Activated CD4-positive, alpha-beta T cell treated with anti-CD3 and anti-CD28 coated beads for 4 hours (primary cell): ENCODE measurements around the gene GSC2.

Experiments used
- DNase-seq, 2 donors: peaks; one replicate each; pipeline ENCODE4 v3.0.0-alpha.2; 2020

GSC2 gene

GRCh38 chr22:19132693-19133400 is 17.2 kb downstream of the GSC2 start:
- no peak for DNase-seq

DNA sequence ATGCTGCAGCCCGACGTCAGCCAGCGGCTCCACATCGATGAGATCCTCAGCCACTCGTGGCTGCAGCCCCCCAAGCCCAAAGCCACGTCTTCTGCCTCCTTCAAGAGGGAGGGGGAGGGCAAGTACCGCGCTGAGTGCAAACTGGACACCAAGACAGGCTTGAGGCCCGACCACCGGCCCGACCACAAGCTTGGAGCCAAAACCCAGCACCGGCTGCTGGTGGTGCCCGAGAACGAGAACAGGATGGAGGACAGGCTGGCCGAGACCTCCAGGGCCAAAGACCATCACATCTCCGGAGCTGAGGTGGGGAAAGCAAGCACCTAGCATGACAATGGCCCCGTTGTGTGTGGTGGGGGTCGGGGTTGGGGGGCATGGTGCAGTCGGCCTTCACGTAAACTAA is 17.9 kb downstream of the GSC2 start:
- no peak for DNase-seq

GRCh38 chr22:19131685-19132015 is 18.4 kb downstream of the GSC2 start:
- DNase-seq = no peak

GRCh38 chr22:19130959-19131684 is 19.0 kb downstream of the GSC2 start, which contains the start of gene TSSK2:
Gene TSSK2 (plus strand): TSS chr22:19131308. CDS start chr22:19131400, 92 bp downstream.
- DNase-seq = no peak

- no peak for DNase-seq
Observed at GRCh38 chr22:19129871-19130270, 20.2 kb downstream of the GSC2 start.

DNA sequence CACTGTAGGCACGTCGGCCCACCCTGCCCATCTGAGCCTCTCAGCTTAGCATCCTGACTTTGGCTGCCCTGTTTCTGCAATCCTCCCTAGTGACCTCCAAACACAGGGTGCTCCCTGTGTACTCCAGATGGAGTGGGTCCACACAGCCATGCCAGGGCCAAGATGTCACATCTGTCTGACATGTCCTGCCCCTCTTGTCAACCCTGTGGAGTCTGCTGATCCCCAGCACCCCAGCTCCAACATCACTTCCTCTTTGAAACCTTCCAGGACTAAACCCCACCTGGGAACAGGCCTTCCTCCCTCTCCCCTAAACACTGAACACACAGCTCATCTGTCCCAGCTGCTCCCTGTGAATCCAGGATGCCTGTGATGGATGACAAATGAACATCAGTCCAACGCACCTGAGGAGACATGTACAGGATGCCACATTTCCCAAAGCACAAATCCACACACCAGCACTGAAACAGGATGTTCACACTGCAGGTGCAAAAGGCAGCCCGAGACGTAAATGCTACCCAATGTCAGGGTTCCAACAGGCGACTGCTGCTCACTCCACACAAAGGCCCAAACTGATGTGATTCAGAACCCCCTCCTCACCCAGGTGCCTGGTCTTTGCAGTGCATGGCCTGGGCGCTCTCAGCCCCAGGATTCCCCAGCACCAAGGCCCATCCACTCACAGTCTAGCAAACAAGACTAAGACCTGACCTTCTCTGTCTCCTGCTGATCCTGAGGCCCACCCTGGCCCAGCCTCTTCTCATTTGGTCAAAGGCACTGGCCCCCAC is 21.0 kb downstream of the GSC2 start:
- DNase-seq = no peak

DNA sequence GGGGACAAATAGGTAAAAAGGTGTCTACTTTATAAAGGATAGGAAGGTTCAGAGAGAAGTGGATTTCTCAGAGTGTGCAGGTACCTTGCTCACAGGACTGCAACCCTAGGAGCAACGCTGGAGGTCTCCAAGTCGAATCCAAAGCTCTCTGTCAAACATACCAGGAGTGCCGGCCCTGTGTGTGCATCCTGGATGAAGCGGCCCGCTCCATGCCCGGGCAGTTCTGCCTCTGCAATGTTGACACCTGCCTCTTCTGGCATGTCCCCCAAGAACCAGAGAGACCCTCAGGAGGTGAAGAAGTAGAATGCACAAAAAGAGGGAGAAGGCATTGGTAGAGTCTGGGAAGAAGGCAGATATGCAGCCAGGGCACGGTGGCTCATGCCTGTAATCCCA is 22.1 kb downstream of the GSC2 start:
- no peak for DNase-seq

DNA sequence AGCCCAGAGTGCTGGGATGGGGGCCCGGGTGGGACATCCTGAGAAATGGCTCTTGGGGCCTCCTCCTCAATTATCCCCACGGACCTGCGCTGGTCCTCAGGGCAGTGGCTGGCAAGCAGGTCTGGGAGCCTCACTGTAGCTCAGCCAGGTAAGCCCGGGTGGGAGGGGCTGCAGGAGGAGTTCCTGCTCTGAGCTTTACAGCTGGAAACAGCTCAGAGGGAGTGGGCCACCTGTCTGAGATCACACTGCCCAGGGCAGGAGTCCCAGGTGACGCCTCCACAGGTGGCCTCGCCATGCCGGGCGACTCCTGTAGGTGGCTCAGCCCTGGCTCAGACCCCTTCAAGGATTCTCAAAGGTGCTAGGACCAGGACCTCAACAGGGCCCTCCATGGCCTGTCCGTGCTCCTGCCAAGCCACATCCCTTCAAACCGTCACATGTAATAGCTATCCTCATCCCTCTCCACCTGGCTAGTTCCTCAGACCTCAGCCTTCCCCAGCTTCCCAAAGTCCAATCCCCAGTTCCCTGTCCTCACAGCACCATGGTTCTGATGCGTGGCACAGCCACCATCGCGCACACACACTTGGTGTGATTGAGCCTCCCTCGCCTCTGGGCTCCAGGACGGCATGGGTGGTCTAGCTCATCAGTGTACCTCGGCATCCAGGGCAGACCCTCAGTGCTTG is 22.6 kb downstream of the GSC2 start:
- DNase-seq = no peak

GRCh38 chr22:19126309-19127273 is 23.5 kb downstream of the GSC2 start:
- no peak for DNase-seq

GRCh38 chr22:19125474-19126308 is 24.4 kb downstream of the GSC2 start:
- DNase-seq = no peak

GRCh38 chr22:19125011-19125410 is 25.1 kb downstream of the GSC2 start:
- DNase-seq = no peak

- no peak for DNase-seq
Observed at GRCh38 chr22:19124377-19124776, 25.7 kb downstream of the GSC2 start.

DNA sequence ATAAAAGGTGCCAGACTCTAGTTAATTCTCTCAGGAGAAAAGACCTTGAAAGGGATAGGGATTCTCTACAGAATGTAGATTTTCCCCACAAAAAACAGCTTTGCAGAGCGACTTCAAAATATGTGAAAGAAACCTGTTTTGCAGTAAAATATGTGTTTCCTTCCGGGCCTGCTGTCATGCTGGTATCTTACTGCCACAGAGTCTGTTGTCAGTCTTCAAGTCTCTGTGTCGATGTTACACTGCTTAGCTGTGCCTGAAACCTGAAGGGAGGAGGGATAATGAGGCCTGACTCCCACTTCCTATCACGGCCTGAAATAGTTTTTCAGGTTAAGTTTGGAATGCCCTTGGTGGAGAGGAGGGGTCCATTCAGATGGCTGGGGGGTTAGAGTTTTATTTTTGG is 26.2 kb downstream of the GSC2 start:
- no peak for DNase-seq

- no peak for DNase-seq
Observed at GRCh38 chr22:19122752-19123492, 27.2 kb downstream of the GSC2 start.

DNA sequence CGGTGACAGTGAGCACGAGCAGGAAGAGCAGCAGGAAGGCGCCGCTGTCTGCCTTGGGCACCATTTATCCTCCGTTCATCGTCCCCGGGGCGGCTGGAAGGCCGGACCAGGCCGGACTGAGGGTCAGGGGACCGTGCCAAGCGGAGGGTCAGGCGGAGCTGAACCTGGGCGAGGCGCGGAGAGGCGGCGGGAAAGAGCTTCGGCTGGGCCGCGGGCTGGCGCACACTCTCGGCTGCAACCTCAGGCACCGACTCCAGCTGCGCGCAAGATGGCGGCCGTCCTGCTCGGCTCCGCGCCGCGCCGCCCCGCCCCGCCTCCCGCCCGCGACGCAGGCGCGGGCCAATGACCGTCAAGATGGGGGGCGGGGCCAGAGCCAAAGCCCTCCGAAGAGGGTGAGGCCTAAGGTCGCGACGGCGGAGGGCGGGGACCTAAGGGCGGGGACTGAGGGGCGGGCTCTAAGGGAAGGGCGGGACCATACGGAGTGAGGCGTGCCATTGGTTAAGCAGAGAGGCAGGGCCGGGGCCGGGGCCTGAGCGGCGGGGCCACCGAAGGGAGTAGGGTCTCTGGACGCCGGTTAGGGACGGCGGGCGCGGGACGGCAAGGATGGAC is 27.8 kb downstream of the GSC2 start, which contains the start of gene DGCR2:
Gene DGCR2, minus strand, starts transcription at position 270 of the 609 bp plus-strand sequence. Its CDS starts 206 bp downstream, at position 64.
- peak; percentile 97 to 99 for DNase-seq

GRCh38 chr22:19121631-19122142 is 28.4 kb downstream of the GSC2 start:
- peak in 1 of 2 donors; percentile 41 for DNase-seq

DNA sequence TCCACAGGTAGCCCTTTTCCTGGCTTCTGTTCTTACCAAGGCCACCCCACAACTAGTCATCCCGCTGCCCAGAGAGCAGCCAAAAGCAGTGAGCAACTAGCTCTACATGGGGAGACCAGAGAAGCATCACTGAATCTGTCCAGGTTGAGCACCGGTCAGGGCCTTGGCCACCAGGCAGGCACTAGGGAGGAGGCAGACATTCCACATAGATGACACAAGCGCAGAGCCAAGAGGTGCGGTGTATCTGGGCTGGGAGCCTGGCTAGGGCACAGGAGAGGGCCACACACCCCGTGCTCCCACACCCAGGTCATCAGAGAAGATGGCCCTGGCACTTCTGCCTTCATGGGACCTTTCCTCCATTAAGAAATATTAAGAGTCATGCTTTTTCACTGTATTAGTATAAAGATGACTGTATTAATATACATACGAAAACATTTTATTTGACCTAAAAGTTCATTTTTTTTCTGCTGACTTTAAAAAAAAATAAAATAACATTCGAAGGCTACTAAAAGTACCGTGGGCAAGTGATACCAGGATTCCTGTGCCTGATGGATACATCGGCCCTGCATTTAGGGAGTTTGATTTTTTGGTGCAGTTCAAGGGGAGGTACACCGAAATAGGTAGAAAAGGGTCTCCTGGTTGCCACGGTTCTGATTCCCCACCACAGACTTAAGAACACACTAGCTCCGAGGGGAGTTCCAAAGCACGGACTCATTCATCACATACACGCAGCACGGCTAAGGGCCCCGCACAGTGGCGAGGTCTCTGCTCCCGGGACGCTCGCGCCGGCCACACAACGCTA is 29.1 kb downstream of the GSC2 start:
- DNase-seq = no peak

- DNase-seq = no peak
Observed at GRCh38 chr22:19119949-19120348, 30.1 kb downstream of the GSC2 start.
